DOHH2 (cell line): ENCODE results near the gene SSU72.

Experiments
- EZH2phosphoT487 ChIP-seq: fragments of 200-600 bp; sonication (generic); IDR thresholded peaks from 2 replicates; pipeline ENCODE4 v1.6.1; 2017; ENCODE audit warnings: borderline replicate concordance, mild to moderate bottlenecking, antibody characterized with exemption, low read length, moderate library complexity, mixed read lengths
- TF ChIP-seq, protein P1 (sequence below): fragments of 200-600 bp; sonication (generic); IDR thresholded peaks from one replicate; pipeline ENCODE4 v1.5.1; 2014; ENCODE audit warnings: antibody characterized with exemption, mild to moderate bottlenecking, low read depth, low read length; ENCODE audit not compliant: poor library complexity, severe bottlenecking

- TF ChIP-seq, protein P1, sequence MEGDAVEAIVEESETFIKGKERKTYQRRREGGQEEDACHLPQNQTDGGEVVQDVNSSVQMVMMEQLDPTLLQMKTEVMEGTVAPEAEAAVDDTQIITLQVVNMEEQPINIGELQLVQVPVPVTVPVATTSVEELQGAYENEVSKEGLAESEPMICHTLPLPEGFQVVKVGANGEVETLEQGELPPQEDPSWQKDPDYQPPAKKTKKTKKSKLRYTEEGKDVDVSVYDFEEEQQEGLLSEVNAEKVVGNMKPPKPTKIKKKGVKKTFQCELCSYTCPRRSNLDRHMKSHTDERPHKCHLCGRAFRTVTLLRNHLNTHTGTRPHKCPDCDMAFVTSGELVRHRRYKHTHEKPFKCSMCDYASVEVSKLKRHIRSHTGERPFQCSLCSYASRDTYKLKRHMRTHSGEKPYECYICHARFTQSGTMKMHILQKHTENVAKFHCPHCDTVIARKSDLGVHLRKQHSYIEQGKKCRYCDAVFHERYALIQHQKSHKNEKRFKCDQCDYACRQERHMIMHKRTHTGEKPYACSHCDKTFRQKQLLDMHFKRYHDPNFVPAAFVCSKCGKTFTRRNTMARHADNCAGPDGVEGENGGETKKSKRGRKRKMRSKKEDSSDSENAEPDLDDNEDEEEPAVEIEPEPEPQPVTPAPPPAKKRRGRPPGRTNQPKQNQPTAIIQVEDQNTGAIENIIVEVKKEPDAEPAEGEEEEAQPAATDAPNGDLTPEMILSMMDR, result no peak
- TF ChIP-seq EZH2phosphoT487, result no peak
Measured at GRCh38 chr1:1616045-1616790, 41.6 kb upstream of the SSU72 start.
